ENCODE measurements around the gene PRKG1. TPM values are rescaled to one million over a fixed set of nuclear protein-coding genes. Genes with fewer than 3 reads are reported as not detected.

Gene PRKG1
- total RNA-seq, 1 experiment from 2014 or later = 7.4 TPM

DNA sequence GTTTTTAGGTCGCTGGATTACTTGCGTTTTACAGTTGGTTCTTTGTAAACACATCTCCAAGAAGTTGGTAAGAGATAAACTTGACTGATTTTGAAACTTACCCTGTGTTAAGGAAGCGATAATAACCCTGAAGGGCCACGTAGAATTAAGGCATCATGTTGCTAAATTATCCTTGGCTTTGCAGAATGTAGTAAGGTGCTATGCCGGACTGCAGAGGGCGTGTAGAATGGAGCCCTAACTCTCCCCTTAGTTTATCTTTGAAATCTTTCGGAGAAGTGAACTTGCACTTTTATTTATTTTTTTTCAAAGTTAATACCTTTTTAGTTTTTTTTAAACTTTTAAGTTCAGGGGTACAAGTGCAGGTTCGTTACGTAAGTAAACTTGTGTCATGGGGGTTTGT is 1031.0 kb downstream of the PRKG1 start:
- DNase-seq (no peak), ATAC-seq (no peak)
- no peak overlapping the region for H3K4me3 ChIP-seq (ENCODE audit: low read length)
- H3K9ac ChIP-seq (ENCODE audit: low read length) = no peak overlapping the region
- no peaks in the 10 kb centered on the region for H3K79me2 ChIP-seq (ENCODE audit: low read length)
- no peak for TF ChIP-seq EZH2phosphoT487 (IDR thresholded peaks at IDR 0.05; ENCODE audit: borderline replicate concordance, low read length)
- TF ChIP-seq, protein P1, sequence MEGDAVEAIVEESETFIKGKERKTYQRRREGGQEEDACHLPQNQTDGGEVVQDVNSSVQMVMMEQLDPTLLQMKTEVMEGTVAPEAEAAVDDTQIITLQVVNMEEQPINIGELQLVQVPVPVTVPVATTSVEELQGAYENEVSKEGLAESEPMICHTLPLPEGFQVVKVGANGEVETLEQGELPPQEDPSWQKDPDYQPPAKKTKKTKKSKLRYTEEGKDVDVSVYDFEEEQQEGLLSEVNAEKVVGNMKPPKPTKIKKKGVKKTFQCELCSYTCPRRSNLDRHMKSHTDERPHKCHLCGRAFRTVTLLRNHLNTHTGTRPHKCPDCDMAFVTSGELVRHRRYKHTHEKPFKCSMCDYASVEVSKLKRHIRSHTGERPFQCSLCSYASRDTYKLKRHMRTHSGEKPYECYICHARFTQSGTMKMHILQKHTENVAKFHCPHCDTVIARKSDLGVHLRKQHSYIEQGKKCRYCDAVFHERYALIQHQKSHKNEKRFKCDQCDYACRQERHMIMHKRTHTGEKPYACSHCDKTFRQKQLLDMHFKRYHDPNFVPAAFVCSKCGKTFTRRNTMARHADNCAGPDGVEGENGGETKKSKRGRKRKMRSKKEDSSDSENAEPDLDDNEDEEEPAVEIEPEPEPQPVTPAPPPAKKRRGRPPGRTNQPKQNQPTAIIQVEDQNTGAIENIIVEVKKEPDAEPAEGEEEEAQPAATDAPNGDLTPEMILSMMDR (conservative IDR thresholded peaks at IDR 0.05; ENCODE audit: low read depth, low read length) = 0 out of 2 replicates have a peak, but pooled peaks have one; percentile 20
- no peak for TF ChIP-seq EZH2 (IDR thresholded peaks at IDR 0.05; ENCODE audit: low read length, unreplicated experiment)
- H3K9me2 ChIP-seq (replicated peaks; ENCODE audit: low read length) = no peaks in the 10 kb centered on the region; the same call in 1 of the 2 replicates
- ChIA-PET CTCF (no interaction called here), POLR2A (ENCODE audit: unreplicated experiment) (no interaction called here)
- H3K4me1 ChIP-seq (ENCODE audit: insufficient read depth, low read length) = no peaks in the 10 kb centered on the region
- BruUV-seq (replicated peaks) = no TSS peak
- no peak overlapping the region for H3K27ac ChIP-seq (ENCODE audit: low read length)
- H4K20me1 ChIP-seq (ENCODE audit: low read length) = no peaks in the 10 kb centered on the region
- H3K4me2 ChIP-seq (ENCODE audit: low read length) = no peak overlapping the region
- intact Hi-C loops (cut with micrococcal nuclease) = no loop called here
- no peak overlapping the region; the same call in 1 of the 2 replicates for H2AFZ ChIP-seq (ENCODE audit: low read length)
- H3K9me3 ChIP-seq (ENCODE audit: low read length) = no peaks in the 10 kb centered on the region
- H3K36me3 ChIP-seq (ENCODE audit: low read depth, low read length) = no peaks in the 10 kb centered on the region
- no peaks in the 10 kb centered on the region for H3F3A ChIP-seq (ENCODE audit: low read length, unreplicated experiment)
- H3K27me3 ChIP-seq (ENCODE audit: low read length) = no peaks in the 10 kb centered on the region; the same call in 1 of the 2 replicates

DNA sequence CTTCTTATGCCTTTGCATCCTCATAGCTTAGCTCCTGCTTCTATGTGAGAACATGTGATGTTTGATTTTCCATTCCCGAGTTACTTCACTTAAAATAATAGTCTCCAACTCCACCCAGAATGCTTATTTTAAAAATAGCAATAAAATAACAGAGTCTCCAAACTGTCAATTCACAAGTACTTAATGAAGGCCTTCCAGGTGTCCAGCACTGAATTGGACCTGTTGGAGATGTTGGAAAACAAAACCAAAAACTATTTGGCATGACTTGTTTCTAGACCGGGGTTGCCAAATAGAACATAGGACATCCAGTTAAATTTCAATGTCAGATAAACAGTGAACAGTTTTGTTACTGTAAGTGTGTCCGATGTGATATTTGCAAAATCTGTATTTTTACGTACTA is 1031.7 kb downstream of the PRKG1 start:
- intact Hi-C loops (cut with micrococcal nuclease) = no loop called here
- no peak overlapping the region for H2AFZ ChIP-seq (ENCODE audit: low read length)

DNA sequence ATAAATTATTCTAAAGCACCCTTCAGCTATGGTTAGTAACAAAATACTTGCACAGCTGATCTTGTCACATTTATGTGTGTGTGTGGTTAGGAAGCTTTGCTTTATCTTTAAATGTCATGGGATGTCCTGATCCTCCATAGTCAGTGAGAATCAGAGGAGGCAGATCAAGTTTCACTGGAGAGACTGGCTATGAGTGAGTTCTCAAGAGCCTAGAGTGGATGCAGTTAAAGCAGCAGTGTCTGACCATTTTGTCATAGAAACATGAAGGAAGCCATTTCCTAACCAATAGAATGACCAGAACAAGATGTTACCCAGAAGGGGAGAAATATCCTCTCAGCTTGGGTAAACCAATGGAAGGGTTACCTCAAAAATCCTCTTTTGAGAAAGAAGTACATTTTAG is 1032.6 kb downstream of the PRKG1 start:
- Histone ChIP-seq H3K79me2 (ENCODE audit: low read length) (no peaks in the 10 kb centered on the region), H2AFZ (ENCODE audit: low read length) (no peak overlapping the region), H3K4me3 (ENCODE audit: low read length) (no peak overlapping the region), H3K27ac (ENCODE audit: low read length) (no peak overlapping the region), H4K20me1 (ENCODE audit: low read length) (no peaks in the 10 kb centered on the region), H3K36me3 (ENCODE audit: low read depth, low read length) (no peaks in the 10 kb centered on the region), H3K9ac (ENCODE audit: low read length) (no peak overlapping the region), H3F3A (ENCODE audit: low read length, unreplicated experiment) (no peaks in the 10 kb centered on the region), H3K9me2 (replicated peaks; ENCODE audit: low read length) (no peaks in the 10 kb centered on the region; the same call in 1 of the 2 replicates), H3K4me1 (ENCODE audit: insufficient read depth, low read length) (no peaks in the 10 kb centered on the region), H3K4me2 (ENCODE audit: low read length) (no peak overlapping the region), H3K9me3 (ENCODE audit: low read length) (no peaks in the 10 kb centered on the region), H3K27me3 (ENCODE audit: low read length) (no peaks in the 10 kb centered on the region; the same call in 1 of the 2 replicates)
- ATAC-seq (no peak; the same call in 1 of the 2 replicates), DNase-seq (peak; percentile 21)
- ChIA-PET POLR2A (ENCODE audit: unreplicated experiment) (no interaction called here), CTCF (no interaction called here)
- no TSS peak for BruUV-seq (replicated peaks)
- TF ChIP-seq EZH2 (IDR thresholded peaks at IDR 0.05; ENCODE audit: low read length, unreplicated experiment) (no peak), EZH2phosphoT487 (IDR thresholded peaks at IDR 0.05; ENCODE audit: borderline replicate concordance, low read length) (no peak)
- TF ChIP-seq, protein P1 (conservative IDR thresholded peaks at IDR 0.05; ENCODE audit: low read depth, low read length) = no peak
- intact Hi-C loops (cut with micrococcal nuclease) = no loop called here

More for the DNA sequence above, 1031.7 kb downstream of the PRKG1 start:
- DNase-seq = no peak
- ATAC-seq = no peak
- H3K36me3 ChIP-seq (ENCODE audit: low read depth, low read length) = no peaks in the 10 kb centered on the region
- POLR2A ChIA-PET (ENCODE audit: unreplicated experiment) = no interaction called here
- BruUV-seq (replicated peaks) = no TSS peak
- no peak overlapping the region for H3K9ac ChIP-seq (ENCODE audit: low read length)
- H3K27me3 ChIP-seq (ENCODE audit: low read length) = no peaks in the 10 kb centered on the region; the same call in 1 of the 2 replicates
- H3K4me1 ChIP-seq (ENCODE audit: insufficient read depth, low read length) = no peaks in the 10 kb centered on the region
- H3F3A ChIP-seq (ENCODE audit: low read length, unreplicated experiment) = no peaks in the 10 kb centered on the region
- H3K79me2 ChIP-seq (ENCODE audit: low read length) = no peaks in the 10 kb centered on the region
- H3K4me3 ChIP-seq (ENCODE audit: low read length) = no peak overlapping the region
- no peaks in the 10 kb centered on the region for H4K20me1 ChIP-seq (ENCODE audit: low read length)
- H3K9me2 ChIP-seq (replicated peaks; ENCODE audit: low read length) = no peaks in the 10 kb centered on the region; the same call in 1 of the 2 replicates
- no peak overlapping the region for H3K27ac ChIP-seq (ENCODE audit: low read length)
- no peak overlapping the region for H3K4me2 ChIP-seq (ENCODE audit: low read length)
- no peak for TF ChIP-seq EZH2 (IDR thresholded peaks at IDR 0.05; ENCODE audit: low read length, unreplicated experiment)
- no peak for TF ChIP-seq EZH2phosphoT487 (IDR thresholded peaks at IDR 0.05; ENCODE audit: borderline replicate concordance, low read length)
- TF ChIP-seq, protein P1 (conservative IDR thresholded peaks at IDR 0.05; ENCODE audit: low read depth, low read length) = no peak
- CTCF ChIA-PET = no interaction called here
- no peaks in the 10 kb centered on the region for H3K9me3 ChIP-seq (ENCODE audit: low read length)
